NT2/D1 (cell line): ENCODE results near the gene KIFC3.

Experiments
- DNase-seq: peaks from one replicate; pipeline ENCODE4 v3.0.0-alpha.2; 2011; ENCODE audit warnings: low read depth, low spot score
- H3K27me3 ChIP-seq: 2 replicates; pipeline ENCODE4 v1.6.0; 2011; ENCODE audit warnings: mild to moderate bottlenecking; ENCODE audit not compliant: insufficient read length, insufficient read depth
- H3K36me3 ChIP-seq: 2 replicates; pipeline ENCODE4 v1.6.1; 2011; ENCODE audit warnings: mild to moderate bottlenecking, low read length, mixed read lengths; ENCODE audit not compliant: insufficient read depth, insufficient read length
- H3K4me1 ChIP-seq: 2 replicates; pipeline ENCODE4 v1.5.1; 2011; ENCODE audit not compliant: insufficient read depth, insufficient read length
- H3K4me3 ChIP-seq: 2 replicates; pipeline ENCODE4 v1.5.1; 2011; ENCODE audit warnings: low read depth; ENCODE audit not compliant: insufficient read length
- H3K9ac ChIP-seq: 2 replicates; pipeline ENCODE4 v1.6.0; 2011; ENCODE audit warnings: low read depth; ENCODE audit not compliant: insufficient read length
- H3K9me3 ChIP-seq: 2 replicates; pipeline ENCODE4 v1.5.1; 2011; ENCODE audit warnings: mild to moderate bottlenecking, low read length; ENCODE audit not compliant: insufficient read depth
- SUZ12 ChIP-seq: IDR thresholded peaks from 2 replicates; pipeline ENCODE4 v1.6.1; 2011; ENCODE audit not compliant: insufficient read length, insufficient read depth; ENCODE audit errors: extremely low read depth
- YY1 ChIP-seq: IDR thresholded peaks from 2 replicates; pipeline ENCODE4 v1.6.1; 2011; ENCODE audit not compliant: insufficient read length, insufficient read depth
- ZNF274 ChIP-seq: IDR thresholded peaks from 2 replicates; pipeline ENCODE4 v1.6.1; 2011; ENCODE audit warnings: mild to moderate bottlenecking, low read depth, low read length

Gene KIFC3

DNA sequence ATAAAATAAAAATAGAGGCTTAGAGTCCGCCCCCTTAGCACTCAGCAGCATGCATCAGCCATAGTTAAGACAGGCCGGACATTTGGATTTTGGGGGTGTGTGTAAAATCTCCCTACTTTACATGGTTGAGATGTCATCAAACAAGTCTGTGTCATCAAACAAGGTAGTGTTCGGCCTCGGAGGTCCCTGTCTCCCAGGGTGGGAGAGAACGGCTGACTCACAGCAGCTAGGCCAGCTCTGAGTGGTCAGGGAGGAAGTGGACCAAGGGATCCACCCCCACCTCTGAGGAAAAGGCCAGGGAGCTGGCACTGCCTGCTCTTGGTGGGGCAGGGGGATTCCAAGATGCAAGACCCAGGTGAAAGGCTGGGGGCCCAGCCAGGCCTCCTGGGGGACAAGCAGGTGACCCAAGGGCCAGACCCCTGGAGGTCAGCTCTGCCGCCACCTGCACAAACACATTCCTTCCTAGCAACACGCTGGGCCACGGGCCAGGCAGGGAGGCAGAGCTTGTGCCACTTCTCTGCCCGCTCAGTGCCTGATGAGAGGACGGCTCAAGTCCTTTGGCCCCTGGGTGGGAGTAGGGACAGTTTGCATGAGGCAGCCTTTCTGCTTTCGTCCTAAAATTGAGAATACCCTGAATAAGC lies 28.5 kb downstream of the KIFC3 start:
- TF ChIP-seq ZNF274 = no peak
- no peak for TF ChIP-seq SUZ12
- TF ChIP-seq YY1 = no peak
- Histone ChIP-seq H3K4me1 (peaks cover 15% of the 10 kb centered on the region), H3K27me3 (no peaks in the 10 kb centered on the region), H3K36me3 (peaks cover 35% of the 10 kb centered on the region), H3K4me3 (no peak overlapping the region), H3K9ac (no peak overlapping the region), H3K9me3 (peaks cover 4% of the 10 kb centered on the region; the same call in 1 of the 2 replicates)
- no peak for DNase-seq

DNA sequence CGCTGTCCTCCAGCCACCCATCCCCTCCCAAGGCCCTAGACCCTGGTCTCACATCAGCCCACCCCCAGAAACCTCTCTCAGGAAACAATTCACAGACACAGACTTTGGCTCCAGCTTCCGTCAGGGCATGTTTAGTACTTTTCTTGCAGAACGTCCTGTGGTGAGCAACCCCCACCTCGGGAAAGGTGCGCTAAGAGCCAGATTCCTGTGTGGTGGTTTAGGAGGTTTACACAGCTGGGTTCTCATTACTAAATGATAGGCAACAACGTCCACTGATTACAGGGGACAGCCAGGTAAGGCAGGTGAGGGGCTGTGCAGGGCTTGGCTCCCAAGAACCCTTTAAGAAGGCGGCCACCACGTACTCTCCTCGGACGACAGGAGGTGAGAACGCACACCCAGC lies 29.3 kb downstream of the KIFC3 start:
- Histone ChIP-seq H3K27me3 (no peaks in the 10 kb centered on the region), H3K4me1 (peaks cover 15% of the 10 kb centered on the region), H3K9me3 (peaks cover 4% of the 10 kb centered on the region; the same call in 1 of the 2 replicates), H3K4me3 (no peak overlapping the region), H3K36me3 (peaks cover 40% of the 10 kb centered on the region), H3K9ac (no peak overlapping the region)
- DNase-seq = no peak
- no peak for TF ChIP-seq ZNF274
- no peak for TF ChIP-seq SUZ12
- no peak for TF ChIP-seq YY1

DNA sequence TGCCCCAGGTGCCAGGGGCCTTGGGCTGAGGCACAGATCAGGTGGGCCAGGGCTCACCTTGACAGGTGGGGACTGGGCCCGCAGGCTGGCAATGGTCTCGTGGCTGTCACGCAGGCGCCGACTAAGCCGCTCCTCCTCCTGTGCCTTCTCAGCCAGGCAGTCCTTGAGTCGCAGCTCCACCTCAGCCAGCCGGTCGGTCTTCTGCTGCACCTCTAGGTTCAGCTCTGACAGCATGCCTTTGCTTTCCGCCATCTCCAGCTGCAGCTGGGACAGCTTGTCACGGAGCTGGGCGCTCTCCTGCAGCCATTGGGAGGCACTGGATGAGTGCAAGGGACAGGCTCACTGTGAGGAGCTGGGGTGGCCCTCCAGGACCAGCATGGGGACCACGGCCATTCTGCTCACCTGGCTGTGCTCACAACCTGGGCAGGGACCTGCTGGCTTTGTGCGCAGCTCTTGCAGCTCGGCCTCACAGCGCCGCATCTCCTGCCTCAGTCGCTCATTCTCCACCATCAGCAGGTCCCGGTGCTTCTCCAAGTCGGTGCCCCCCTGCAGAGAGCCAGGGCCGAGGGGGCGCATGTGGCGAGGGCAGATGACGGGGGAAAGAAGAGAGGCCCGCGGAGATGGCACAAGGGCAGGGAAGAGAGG lies 31.0 kb downstream of the KIFC3 start:
- Histone ChIP-seq H3K9me3 (peaks cover 4% of the 10 kb centered on the region; the same call in 1 of the 2 replicates), H3K9ac (no peak overlapping the region), H3K36me3 (peaks cover 57% of the 10 kb centered on the region), H3K27me3 (no peaks in the 10 kb centered on the region), H3K4me1 (peaks cover 10% of the 10 kb centered on the region), H3K4me3 (no peak overlapping the region)
- DNase-seq = no peak
- no peak for TF ChIP-seq ZNF274
- TF ChIP-seq SUZ12 = no peak
- TF ChIP-seq YY1 = no peak

DNA sequence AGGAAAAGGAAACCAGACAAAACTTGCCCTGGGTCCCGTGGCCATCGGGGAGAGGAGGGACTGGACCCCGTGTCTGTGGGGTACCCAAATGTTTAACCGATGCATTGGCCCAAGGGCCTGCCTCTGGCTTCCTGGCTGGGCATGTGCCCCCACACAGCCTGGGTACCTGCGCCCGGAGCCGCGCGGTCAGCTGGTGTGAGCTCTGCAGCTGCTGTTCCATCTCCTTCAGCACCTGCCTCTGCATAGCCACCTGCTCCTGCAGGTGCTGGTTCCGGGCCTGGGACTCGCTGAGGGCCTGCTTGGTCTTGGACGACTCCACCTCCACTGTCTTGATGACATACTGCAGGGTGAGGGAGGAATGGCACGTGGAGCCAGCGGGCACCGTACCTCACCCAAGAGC lies 31.9 kb downstream of the KIFC3 start:
- peaks cover 4% of the 10 kb centered on the region; the same call in 1 of the 2 replicates for H3K9me3 ChIP-seq
- TF ChIP-seq YY1 = no peak
- TF ChIP-seq SUZ12 = no peak
- no peak for TF ChIP-seq ZNF274
- no peak for DNase-seq
- H3K4me3 ChIP-seq = no peak overlapping the region
- peaks cover 7% of the 10 kb centered on the region for H3K4me1 ChIP-seq
- H3K36me3 ChIP-seq = peaks cover 66% of the 10 kb centered on the region
- H3K9ac ChIP-seq = no peak overlapping the region
- H3K27me3 ChIP-seq = no peaks in the 10 kb centered on the region

DNA sequence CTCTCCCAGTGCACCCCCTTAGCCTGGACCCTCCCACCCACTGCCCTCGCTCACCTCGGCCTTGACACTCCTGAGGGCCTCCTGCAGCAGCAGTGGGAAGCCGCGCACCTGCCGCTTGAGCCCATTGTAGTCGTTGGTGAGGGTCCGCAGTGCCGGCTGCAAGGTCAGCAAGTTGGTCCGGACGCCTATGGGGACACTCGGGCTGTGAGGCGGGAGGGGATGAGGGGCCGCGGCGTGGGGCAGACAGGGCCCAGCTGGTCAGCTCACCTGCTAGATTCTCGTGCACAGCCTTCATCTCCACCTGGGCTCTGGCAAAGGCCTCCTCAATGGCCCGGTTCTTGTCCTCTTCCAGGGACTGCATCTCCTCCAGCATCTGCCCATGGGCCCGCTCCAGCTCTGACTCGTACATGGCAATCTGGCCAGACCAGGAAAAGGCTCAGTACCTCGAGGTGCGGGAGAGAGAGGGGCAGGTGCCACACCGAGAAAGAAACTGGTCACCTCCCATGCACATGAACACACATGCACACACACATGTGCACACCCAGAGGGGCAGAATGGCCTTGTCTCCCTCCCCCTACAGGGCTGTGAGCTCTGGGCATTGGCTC lies 32.6 kb downstream of the KIFC3 start:
- Histone ChIP-seq H3K9me3 (no peaks in the 10 kb centered on the region), H3K36me3 (peaks cover 63% of the 10 kb centered on the region), H3K4me1 (peaks cover 4% of the 10 kb centered on the region), H3K9ac (no peak overlapping the region), H3K4me3 (no peak overlapping the region), H3K27me3 (no peaks in the 10 kb centered on the region)
- TF ChIP-seq SUZ12 (no peak), YY1 (no peak), ZNF274 (no peak)
- no peak for DNase-seq

DNA sequence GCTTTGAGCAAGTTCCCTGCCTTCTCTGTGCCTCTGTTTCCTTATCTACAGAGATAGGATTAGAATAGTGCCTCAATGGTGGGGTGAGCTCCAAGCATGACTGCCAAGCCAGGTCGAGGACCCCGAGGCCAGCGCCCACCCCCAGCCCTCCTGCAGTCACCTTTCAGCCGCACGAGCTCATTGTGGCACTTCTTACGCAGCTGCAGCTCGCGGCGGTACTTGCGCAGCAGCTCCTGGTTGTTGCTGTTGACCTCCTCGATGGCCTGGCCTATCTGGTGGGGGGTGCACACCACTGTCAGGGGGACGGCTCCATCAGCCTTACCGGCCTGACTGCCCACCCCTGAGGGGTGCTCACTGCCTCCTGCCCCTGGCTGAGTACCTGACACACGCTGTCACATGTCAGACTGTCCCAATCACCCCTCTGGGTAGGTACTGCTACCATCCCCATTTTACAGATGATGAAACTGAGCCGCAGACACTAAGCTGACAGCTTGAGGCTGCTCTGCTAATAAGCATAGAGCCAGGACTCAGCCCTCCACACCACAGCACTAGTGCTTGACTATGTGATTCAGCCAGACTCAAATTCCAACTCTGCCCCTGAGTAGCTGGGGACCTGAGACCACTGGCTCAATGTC lies 35.5 kb downstream of the KIFC3 start:
- TF ChIP-seq YY1 = no peak
- no peak for TF ChIP-seq SUZ12
- TF ChIP-seq ZNF274 = no peak
- no peaks in the 10 kb centered on the region for H3K9me3 ChIP-seq
- peaks cover 8% of the 10 kb centered on the region for H3K4me1 ChIP-seq
- H3K36me3 ChIP-seq = peaks cover 73% of the 10 kb centered on the region
- H3K4me3 ChIP-seq = no peak overlapping the region
- H3K9ac ChIP-seq = no peak overlapping the region
- no peaks in the 10 kb centered on the region for H3K27me3 ChIP-seq
- no peak for DNase-seq
